OCI-LY3 (cell line): ENCODE data around the gene SLC8A2.

Experiments
- H2AFZ ChIP-seq: fragments of 200-600, 300-600 bp; shearing (Covaris generic); 2 replicates; pipeline ENCODE4 v1.6.0; 2014; ENCODE audit warnings: antibody characterized with exemption, low read depth, low read length
- H3K27ac ChIP-seq: fragments of 200-600, 300-600 bp; sonication (generic); 2 replicates; pipeline ENCODE4 v1.5.1; 2014; ENCODE audit warnings: mild to moderate bottlenecking, low read length, moderate library complexity, mixed read lengths
- H3K27me3 ChIP-seq: fragments of 200-600, 300-600 bp; sonication (generic); 2 replicates; pipeline ENCODE4 v1.6.1; 2014; ENCODE audit warnings: low read depth, low read length, mixed read lengths
- H3K36me3 ChIP-seq: fragments of 200-600, 300-600 bp; sonication (generic); replicated peaks from 2 replicates; pipeline ENCODE3; 2014; ENCODE audit warnings: low read depth, low read length, mixed read lengths
- H3K4me1 ChIP-seq: fragments of 300-600, 200-600 bp; sonication (generic); 2 replicates; pipeline ENCODE4 v1.6.1; 2014; ENCODE audit warnings: low read length, mixed read lengths
- H3K4me2 ChIP-seq: fragments of 200-600, 300-600 bp; sonication (generic); 2 replicates; pipeline ENCODE4 v1.6.1; 2014; ENCODE audit warnings: low read length, mixed read lengths
- H3K4me3 ChIP-seq: fragments of 300-600, 200-600 bp; sonication (generic); 2 replicates; pipeline ENCODE4 v1.5.1; 2014; ENCODE audit warnings: antibody characterized with exemption, mild to moderate bottlenecking, low read length, moderate library complexity
- H3K79me2 ChIP-seq: fragments of 300-600, 200-600 bp; shearing (Covaris generic); 2 replicates; pipeline ENCODE4 v1.6.1; 2014; ENCODE audit warnings: mild to moderate bottlenecking, low read length, mixed read lengths
- H3K9ac ChIP-seq: fragments of 300-600, 200-600 bp; shearing (Covaris generic); 2 replicates; pipeline ENCODE4 v1.6.0; 2014; ENCODE audit warnings: mild to moderate bottlenecking, low read length, moderate library complexity
- H3K9me3 ChIP-seq: fragments of 200-600, 300-600 bp; shearing (Covaris generic); 2 replicates; pipeline ENCODE4 v1.6.1; 2014; ENCODE audit warnings: low read length, mixed read lengths; ENCODE audit not compliant: insufficient read depth
- H4K20me1 ChIP-seq: fragments of 200-600, 300-600 bp; sonication (generic); 2 replicates; pipeline ENCODE4 v1.6.1; 2016; ENCODE audit warnings: low read length, mixed read lengths; ENCODE audit not compliant: insufficient read depth
- EZH2phosphoT487 ChIP-seq: fragments of 200-600 bp; shearing (Covaris generic); IDR thresholded peaks from 2 replicates; pipeline ENCODE4 v1.6.1; 2018; ENCODE audit warnings: antibody characterized with exemption, mixed run types, low read depth
- TF ChIP-seq, protein P1 (sequence below): fragments of 200-600, 300-600 bp; sonication (generic); IDR thresholded peaks from 2 replicates; pipeline ENCODE4 v1.5.1; 2014; ENCODE audit warnings: antibody characterized with exemption, low read length, low read depth

The SLC8A2 gene

GRCh38 chr19:47421844-47422395, 49.8 kb downstream of the SLC8A2 start:
- Histone ChIP-seq H3K4me2 (no peak overlapping the region), H4K20me1 (0 out of 2 replicates have a peak, but pooled peaks cover 4% of the 10 kb centered on the region), H3K4me3 (no peak overlapping the region), H3K27ac (no peak overlapping the region), H3K9me3 (no peaks in the 10 kb centered on the region), H3K9ac (no peak overlapping the region), H2AFZ (no peak overlapping the region), H3K27me3 (peaks cover 58% of the 10 kb centered on the region), H3K79me2 (no peaks in the 10 kb centered on the region), H3K4me1 (no peaks in the 10 kb centered on the region), H3K36me3 (no peaks in the 10 kb centered on the region)
- TF ChIP-seq EZH2phosphoT487, result no peak
- TF ChIP-seq, protein P1, sequence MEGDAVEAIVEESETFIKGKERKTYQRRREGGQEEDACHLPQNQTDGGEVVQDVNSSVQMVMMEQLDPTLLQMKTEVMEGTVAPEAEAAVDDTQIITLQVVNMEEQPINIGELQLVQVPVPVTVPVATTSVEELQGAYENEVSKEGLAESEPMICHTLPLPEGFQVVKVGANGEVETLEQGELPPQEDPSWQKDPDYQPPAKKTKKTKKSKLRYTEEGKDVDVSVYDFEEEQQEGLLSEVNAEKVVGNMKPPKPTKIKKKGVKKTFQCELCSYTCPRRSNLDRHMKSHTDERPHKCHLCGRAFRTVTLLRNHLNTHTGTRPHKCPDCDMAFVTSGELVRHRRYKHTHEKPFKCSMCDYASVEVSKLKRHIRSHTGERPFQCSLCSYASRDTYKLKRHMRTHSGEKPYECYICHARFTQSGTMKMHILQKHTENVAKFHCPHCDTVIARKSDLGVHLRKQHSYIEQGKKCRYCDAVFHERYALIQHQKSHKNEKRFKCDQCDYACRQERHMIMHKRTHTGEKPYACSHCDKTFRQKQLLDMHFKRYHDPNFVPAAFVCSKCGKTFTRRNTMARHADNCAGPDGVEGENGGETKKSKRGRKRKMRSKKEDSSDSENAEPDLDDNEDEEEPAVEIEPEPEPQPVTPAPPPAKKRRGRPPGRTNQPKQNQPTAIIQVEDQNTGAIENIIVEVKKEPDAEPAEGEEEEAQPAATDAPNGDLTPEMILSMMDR, result no peak

- TF ChIP-seq EZH2phosphoT487, result no peak
- TF ChIP-seq, protein P1, result no peak
- H4K20me1 ChIP-seq, result 0 out of 2 replicates have a peak, but pooled peaks cover 4% of the 10 kb centered on the region
- H3K79me2 ChIP-seq, result no peaks in the 10 kb centered on the region
- H3K9ac ChIP-seq, result no peak overlapping the region
- peaks cover 64% of the 10 kb centered on the region for H3K27me3 ChIP-seq
- no peaks in the 10 kb centered on the region for H3K9me3 ChIP-seq
- no peak overlapping the region for H3K4me3 ChIP-seq
- no peaks in the 10 kb centered on the region for H3K36me3 ChIP-seq
- no peak overlapping the region for H2AFZ ChIP-seq
- H3K4me1 ChIP-seq, result no peaks in the 10 kb centered on the region
- no peak overlapping the region for H3K4me2 ChIP-seq
- no peak overlapping the region for H3K27ac ChIP-seq
These were observed 50.4 kb downstream of the SLC8A2 start for GRCh38 chr19:47421244-47421786.

DNA sequence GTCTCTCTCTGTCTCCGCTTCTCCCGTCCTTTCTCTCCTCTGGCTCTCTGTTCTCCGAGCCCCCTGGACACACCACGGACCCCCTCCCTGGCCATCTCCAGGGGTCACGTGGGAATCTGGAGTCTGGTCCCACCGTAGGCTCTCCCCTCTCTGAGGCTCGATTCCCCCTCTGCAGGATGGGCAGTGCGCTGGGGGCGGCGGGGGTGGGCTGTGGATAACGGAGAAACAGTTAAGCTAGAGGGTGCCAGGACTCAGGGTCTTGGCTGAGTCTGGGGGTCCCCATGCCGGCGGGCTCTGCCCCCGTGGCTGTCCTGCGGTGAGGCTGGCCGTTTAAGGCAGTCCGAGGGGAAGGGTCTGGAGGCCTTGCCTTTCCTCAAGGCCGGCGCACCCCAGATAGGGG, 51.9 kb downstream of the SLC8A2 start:
- Histone ChIP-seq H2AFZ (no peak overlapping the region), H3K27me3 (peaks cover 69% of the 10 kb centered on the region), H3K9me3 (no peaks in the 10 kb centered on the region), H3K27ac (no peak overlapping the region), H3K4me3 (no peak overlapping the region), H4K20me1 (0 out of 2 replicates have a peak, but pooled peaks cover 4% of the 10 kb centered on the region), H3K9ac (no peak overlapping the region), H3K4me2 (no peak overlapping the region), H3K4me1 (no peaks in the 10 kb centered on the region), H3K36me3 (no peaks in the 10 kb centered on the region), H3K79me2 (no peaks in the 10 kb centered on the region)
- TF ChIP-seq EZH2phosphoT487, result no peak
- TF ChIP-seq, protein P1, result no peak

DNA sequence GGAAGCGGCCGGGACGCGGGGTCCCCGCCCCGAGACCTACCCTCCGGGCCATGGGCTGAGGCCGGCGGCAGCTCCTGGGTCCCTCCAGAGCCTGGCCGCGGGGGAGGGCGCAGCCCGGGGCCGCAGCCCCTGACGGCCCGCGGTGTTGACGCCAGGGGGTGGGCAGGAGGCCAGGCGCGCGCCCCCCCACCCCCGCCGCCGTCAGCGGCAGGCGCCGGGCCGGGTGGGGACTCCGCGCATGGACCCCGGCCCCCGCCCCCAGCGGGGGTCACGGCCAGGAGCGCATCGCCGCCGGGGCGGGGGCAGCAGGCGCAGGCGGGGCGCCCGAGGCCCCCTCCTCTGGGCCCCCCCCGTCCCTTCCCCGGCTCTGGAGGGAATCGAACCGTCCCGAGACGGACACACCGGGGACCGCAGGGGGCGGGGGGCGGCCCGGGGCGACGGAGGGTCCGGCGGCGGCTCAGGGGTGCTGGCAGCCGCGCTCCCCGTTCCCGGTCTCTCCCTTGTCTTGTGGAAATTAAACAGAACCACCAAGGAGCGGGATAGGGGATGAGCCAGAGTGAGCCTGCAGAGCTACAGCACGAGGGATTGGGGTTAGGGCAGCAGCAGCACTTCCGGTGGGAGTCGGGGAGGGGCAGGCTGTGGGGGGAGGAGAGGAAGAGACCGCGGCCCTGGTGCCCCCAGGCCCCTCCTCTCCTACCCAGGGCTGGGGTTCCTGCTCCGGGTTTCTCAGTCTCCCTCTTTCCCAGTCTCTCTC, 52.5 kb downstream of the SLC8A2 start, which contains the start of gene MEIS3:
MEIS3 (minus strand) TSS at position 498 of the 754 bp plus-strand sequence; CDS start at position 52, 446 bp downstream.
- Histone ChIP-seq H3K79me2 (no peaks in the 10 kb centered on the region), H4K20me1 (0 out of 2 replicates have a peak, but pooled peaks cover 4% of the 10 kb centered on the region), H2AFZ (no peak within 1 kb of the TSS), H3K36me3 (no peaks in the 10 kb centered on the region), H3K9me3 (no peaks in the 10 kb centered on the region), H3K4me3 (peak within 1 kb of the TSS; percentile 74), H3K27ac (no peak within 1 kb of the TSS), H3K4me1 (no peaks in the 10 kb centered on the region), H3K27me3 (peaks cover 69% of the 10 kb centered on the region), H3K9ac (no peak within 1 kb of the TSS), H3K4me2 (peak within 1 kb of the TSS; percentile 59)
- TF ChIP-seq, protein P1, result no peak
- no peak for TF ChIP-seq EZH2phosphoT487
